HEK293T (cell line): Measurements from ENCODE around the gene SCTR.

ENCODE experiments used
- ARNT ChIP-seq: fragments of 450-650 bp; IDR thresholded peaks from 2 replicates; pipeline ENCODE4 v1.6.1; 2017; ENCODE audit warnings: mild to moderate bottlenecking
- BHLHE40 ChIP-seq: fragments of 450-650 bp; IDR thresholded peaks from 2 replicates; pipeline ENCODE4 v1.6.1; 2016; ENCODE audit warnings: mild to moderate bottlenecking, moderate library complexity, borderline replicate concordance
- CTBP1 ChIP-seq: fragments of 450-650 bp; IDR thresholded peaks from 2 replicates; pipeline ENCODE4 v1.6.1; 2016; ENCODE audit warnings: borderline replicate concordance
- ELF4 ChIP-seq: fragments of 450-650 bp; IDR thresholded peaks from 2 replicates; pipeline ENCODE4 v1.6.1; 2017; ENCODE audit warnings: antibody characterized with exemption
- FOXA1 ChIP-seq: fragments of 450-650 bp; IDR thresholded peaks from 2 replicates; pipeline ENCODE4 v1.6.1; 2016; ENCODE audit warnings: mild to moderate bottlenecking
- FOXK2 ChIP-seq: fragments of 450-650 bp; IDR thresholded peaks from 2 replicates; pipeline ENCODE4 v1.6.1; 2016; ENCODE audit warnings: mild to moderate bottlenecking
- L3MBTL2 ChIP-seq: fragments of 450-650 bp; conservative IDR thresholded peaks from 2 replicates; pipeline ENCODE4 v1.6.1; 2016; ENCODE audit warnings: mild to moderate bottlenecking
- LEF1 ChIP-seq: fragments of 450-650 bp; IDR thresholded peaks from 2 replicates; pipeline ENCODE4 v1.6.1; 2017; ENCODE audit warnings: mild to moderate bottlenecking, borderline replicate concordance
- NFRKB ChIP-seq: fragments of 450-650 bp; IDR thresholded peaks from 2 replicates; pipeline ENCODE4 v1.6.1; 2016; ENCODE audit warnings: mild to moderate bottlenecking, moderate library complexity
- SP1 ChIP-seq: fragments of 450-650 bp; IDR thresholded peaks from 2 replicates; pipeline ENCODE4 v1.6.1; 2017
- TARDBP ChIP-seq: fragments of 450-650 bp; IDR thresholded peaks from 2 replicates; pipeline ENCODE4 v1.6.1; 2016
- ZNF384 ChIP-seq: fragments of 450-650 bp; IDR thresholded peaks from 2 replicates; pipeline ENCODE4 v1.6.1; 2016
- TF ChIP-seq, protein P1 (sequence below): fragments of 450-650 bp; IDR thresholded peaks from 2 replicates; pipeline ENCODE4 v1.6.1; 2016

DNA sequence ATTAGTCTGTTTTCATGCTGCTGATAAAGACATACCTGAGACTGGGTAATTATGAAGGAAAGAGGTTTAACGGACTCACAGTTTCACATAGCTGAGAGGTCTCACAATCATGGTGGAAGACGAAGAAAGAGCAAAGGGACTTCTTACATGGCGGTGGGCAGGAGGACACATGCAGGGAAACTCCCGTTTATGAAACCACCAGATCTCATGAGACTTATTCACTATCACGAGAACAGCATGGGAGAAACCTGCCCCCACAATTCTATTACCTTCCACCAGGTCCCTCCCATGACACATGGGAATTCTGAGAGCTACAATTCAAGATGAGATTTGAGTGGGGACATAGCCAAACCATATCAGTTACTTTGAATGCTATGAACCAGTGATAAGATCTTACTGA lies 44.1 kb downstream of the SCTR start:
- no peak for TF ChIP-seq FOXA1
- no peak for TF ChIP-seq SP1
- no peak for TF ChIP-seq ZNF384
- TF ChIP-seq CTBP1 = no peak
- TF ChIP-seq BHLHE40 = no peak
- TF ChIP-seq, protein P1, sequence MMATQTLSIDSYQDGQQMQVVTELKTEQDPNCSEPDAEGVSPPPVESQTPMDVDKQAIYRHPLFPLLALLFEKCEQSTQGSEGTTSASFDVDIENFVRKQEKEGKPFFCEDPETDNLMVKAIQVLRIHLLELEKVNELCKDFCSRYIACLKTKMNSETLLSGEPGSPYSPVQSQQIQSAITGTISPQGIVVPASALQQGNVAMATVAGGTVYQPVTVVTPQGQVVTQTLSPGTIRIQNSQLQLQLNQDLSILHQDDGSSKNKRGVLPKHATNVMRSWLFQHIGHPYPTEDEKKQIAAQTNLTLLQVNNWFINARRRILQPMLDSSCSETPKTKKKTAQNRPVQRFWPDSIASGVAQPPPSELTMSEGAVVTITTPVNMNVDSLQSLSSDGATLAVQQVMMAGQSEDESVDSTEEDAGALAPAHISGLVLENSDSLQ = no peak
- TF ChIP-seq TARDBP = no peak
- TF ChIP-seq ARNT = no peak
- TF ChIP-seq FOXK2 = no peak
- no peak for TF ChIP-seq ELF4
- no peak for TF ChIP-seq L3MBTL2
- no peak for TF ChIP-seq NFRKB
- TF ChIP-seq LEF1 = no peak
